HG03575 (cell line): ENCODE data around the gene ERC2.
"Not testable (repeated sequence)": the region's sequence is repeated elsewhere in the genome, so short reads cannot be mapped to it uniquely, and the experiment has no call there.

ENCODE experiments used
- ATAC-seq: cut with Tn5 transposase; IDR thresholded peaks from one replicate; pipeline ENCODE4 v1.9.1; 2021; ENCODE audit not compliant: unreplicated experiment, insufficient number of reproducible peaks, low FRiP score; ENCODE audit errors: extremely low read depth

Gene ERC2

DNA sequence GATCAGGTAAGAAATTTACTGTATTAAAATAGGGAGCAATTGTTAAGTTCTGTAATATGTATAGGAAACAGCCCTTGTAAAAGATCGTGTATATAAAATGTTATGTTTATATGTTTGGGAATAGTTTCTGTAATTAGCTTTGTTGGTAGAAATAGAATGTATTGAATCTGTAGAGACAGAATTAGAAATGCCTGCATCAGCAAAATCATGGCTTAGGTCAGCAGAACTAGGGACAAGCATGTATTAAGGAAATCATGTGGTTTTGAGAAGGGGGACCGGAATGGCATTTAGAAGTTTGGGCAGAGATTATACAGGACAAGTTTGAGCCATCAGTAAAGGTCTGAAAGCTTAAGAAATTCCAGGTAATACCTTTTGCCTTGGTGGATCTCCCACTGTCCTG is 177.9 kb downstream of the ERC2 start:
- ATAC-seq: no peak

DNA sequence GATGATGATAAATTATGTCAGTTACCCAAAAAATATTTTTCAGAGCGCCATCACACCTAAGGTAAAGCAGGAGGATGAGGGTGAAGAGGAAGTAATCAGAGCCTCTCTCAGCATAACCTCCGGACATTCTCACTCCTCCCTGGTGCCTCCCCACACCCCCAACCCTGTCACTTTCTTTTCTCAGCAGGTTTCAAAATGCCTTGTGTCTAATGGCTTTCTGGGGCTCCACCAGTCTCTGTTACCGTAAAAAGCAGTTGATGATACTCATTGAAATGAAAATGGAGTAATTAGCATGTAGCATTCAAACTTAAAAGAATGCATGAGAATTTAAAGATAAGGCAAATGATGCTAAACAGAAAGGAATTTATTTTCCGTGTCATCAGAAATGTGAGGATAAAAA is 180.0 kb downstream of the ERC2 start:
- ATAC-seq: no peak

DNA sequence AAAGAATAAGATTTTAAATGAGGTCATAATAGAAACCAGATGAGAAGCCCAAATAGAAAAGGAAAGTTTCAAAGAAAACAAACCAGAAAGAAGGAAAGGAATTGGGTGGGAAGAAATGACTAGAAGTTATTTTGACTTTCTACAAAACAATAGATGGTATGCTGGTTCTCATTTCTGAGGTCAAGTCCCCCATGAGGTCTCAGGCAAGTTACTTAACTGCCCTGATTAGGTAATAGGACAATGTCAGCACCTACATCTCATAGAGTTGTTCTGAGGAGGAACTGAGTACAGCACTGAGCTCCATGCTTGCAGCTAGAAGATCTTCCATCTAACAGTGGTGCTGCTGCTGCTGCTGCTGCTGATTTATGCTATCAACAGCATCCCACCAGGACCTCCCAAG is 185.9 kb downstream of the ERC2 start:
- no peak for ATAC-seq

- no peak for ATAC-seq
Observed at GRCh38 chr3:56277236-56277635, 191.0 kb downstream of the ERC2 start.

DNA sequence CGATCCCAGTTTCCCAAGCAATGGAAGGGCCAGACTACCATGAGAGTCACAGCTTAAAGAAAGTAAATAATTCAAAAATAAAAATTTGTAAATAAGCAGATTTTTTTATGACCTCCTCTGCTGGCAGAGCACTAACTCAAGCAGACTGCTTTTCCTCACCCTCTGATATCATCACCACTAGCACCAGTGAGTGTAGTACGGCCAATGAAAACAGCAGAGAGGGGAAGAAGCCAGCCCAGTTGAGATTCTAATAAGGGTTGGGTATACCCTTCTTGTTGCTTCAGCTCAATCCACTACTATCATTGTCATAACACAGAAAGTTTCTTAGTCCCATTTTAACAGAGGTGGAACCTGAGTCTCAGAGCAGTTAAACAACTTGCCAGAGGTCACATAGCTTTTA is 193.1 kb downstream of the ERC2 start:
- no peak for ATAC-seq

- ATAC-seq: no peak
Observed at GRCh38 chr3:56269755-56270535, 198.3 kb downstream of the ERC2 start.

- ATAC-seq: no peak
Observed at GRCh38 chr3:56268616-56269383, 199.5 kb downstream of the ERC2 start.

DNA sequence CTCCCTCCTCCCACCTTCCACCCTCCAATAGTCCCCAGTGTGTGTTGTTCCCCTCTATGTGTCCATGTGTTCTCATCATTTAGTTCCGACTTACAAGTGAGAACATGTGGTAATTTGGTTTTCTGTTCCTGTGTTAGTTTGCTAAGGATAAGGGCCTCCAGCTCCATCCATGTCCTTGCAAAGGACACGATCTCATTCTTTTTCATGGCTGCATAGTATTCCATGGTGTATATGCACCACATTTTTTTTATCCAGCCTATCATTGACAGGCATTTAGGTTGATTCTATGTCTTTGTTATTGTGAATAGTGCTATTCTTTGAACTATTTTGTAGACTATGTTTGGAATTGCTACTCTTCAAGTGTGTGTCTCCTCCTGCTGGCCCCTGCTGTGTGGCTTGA is 206.4 kb downstream of the ERC2 start:
- ATAC-seq: not testable (repeated sequence)

- ATAC-seq: no peak
Observed at GRCh38 chr3:56260262-56260661, 208.0 kb downstream of the ERC2 start.

GRCh38 chr3:56257826-56258225 is 210.4 kb downstream of the ERC2 start:
- no peak for ATAC-seq

DNA sequence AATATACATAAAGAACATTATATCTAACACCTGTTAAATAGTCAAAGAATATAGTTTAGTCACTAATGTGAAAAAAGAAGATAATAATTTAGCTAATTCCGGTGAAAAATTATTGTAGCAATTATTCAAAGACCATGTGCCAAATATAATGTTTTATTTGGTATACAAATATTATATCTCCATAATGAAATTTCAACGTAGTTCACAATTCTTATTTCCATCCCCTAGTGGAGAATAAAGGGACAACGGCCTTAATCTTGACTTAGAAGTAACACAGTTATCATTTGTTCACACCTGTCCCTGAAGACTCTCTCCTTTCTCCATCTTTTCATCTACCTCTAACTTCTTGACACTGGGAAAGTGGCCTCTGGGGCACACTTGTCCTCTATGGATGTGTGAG is 213.4 kb downstream of the ERC2 start:
- ATAC-seq: no peak

- ATAC-seq: no peak
Observed at GRCh38 chr3:56253941-56254665, 214.2 kb downstream of the ERC2 start.

DNA sequence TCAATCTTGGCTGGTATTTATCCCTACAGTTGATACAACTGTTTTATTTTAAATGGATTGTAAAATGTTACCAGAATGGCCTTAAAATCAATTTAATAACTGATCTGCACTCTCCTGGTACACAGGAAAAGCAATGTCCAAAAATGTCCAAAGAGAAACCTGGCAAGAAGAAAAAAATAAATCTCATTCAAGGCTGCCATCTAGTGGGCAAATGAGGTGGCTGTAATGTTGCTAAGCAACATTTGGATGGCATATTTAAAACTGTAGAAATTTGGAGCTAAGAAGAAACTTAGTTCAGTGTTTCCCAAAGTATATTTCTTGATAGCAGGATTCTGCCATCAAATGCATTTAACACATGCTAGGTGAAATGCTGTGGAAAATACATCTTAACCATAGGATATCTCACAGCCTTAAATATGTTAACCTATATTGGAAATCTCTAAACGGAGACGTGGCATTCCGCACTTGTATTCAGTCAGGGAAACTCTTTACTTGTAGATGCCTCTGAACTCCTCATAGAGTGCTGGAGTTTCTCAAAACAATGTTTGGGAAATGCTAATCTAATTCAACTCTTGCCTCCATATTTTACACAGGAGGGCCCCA is 216.8 kb downstream of the ERC2 start:
- no peak for ATAC-seq

GRCh38 chr3:56248021-56248420 is 220.2 kb downstream of the ERC2 start:
- ATAC-seq: no peak

- ATAC-seq: no peak
Observed at GRCh38 chr3:56238299-56238698, 230.0 kb downstream of the ERC2 start.

- no peak for ATAC-seq
Observed at GRCh38 chr3:56233742-56234141, 234.5 kb downstream of the ERC2 start.

DNA sequence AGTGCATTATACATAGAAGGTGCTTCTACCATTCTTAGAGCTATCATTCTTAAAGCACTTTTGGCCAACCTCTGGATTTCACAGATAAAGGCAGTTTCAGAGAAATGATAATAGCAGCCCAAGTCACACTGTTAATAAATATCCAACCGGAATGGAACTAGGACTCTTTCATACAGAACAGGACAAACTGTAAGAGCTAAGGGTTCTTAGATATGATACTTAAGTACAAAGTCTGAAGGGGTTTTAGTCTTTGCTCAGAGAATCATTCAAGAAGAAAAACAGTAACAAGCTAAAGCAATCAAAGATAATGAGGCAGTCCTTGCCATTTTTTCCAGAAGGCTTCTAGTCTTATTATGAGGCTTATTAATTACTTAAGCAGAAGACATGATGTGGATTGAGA is 239.0 kb downstream of the ERC2 start:
- ATAC-seq: no peak

DNA sequence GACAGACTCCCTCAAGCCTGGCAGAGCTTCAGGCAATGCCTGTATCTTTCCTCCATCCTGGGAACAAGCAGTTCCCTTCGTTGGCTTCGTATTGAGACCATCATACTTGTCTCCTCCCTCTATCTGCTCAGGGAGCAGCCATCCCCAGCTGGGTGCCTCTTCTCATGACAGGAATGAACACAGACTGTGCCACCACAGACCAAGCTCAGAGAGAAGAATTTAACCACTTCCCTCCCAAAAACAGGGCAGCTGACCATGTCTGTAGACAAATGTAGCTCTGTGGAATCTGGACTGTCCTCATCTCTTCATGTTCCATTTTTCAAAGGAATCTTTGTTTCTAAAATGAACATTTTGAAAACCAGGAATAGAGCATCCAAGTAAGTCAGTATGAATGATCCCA is 245.4 kb downstream of the ERC2 start:
- ATAC-seq: no peak
